Activated naive CD4-positive, alpha-beta T cell treated with anti-CD3 and anti-CD28 coated beads, Interleukin-2, amount 50 U/mL, for 16 hours (primary cell): ENCODE results near the gene LGI2.
A peak's percentile ranks its signal among the peaks of the same experiment; 100 is the strongest.

ENCODE experiments used
- DNase-seq: peaks from one replicate; pipeline ENCODE4 v3.0.0-alpha.2; 2020

Gene LGI2

DNA sequence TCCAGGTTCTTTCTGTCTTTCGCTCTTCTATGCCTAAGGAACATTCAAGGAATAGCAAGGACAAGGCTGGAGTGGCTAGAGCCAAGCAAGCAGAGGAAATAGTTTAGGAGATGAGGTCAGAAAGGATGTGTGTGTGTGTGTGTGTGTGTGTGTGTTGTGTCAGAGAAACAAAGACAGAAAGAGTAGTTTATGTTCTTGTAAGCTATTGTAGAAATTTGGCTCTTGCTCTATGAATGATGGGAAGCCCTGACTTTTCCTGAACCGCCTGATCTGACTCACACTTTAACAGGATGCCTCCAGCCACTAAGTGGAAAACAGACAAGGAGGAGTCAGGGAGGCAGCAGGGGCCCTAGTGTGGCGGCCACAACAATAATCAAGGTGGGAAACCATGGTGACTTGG, 39.7 kb downstream of the LGI2 start:
- no peak for DNase-seq

DNA sequence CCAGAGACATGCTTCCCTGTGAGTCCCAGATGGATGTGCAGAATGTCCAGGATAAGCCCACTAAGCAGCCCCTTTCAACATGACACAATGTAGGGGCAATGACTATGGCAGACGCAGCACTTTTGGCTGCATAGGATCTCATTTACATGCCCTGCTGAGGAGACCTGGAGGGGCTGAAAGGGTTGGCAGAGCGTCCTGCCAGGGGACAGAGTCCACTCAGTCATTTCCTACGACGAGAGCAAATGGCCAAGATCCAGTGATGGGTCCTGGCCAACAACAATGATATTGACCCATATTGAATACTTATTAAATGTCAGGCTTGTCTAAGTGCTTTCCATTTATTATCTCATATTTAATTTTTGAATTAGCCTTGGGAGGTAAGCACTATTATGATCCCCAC, 41.4 kb downstream of the LGI2 start:
- DNase-seq, result no peak

DNA sequence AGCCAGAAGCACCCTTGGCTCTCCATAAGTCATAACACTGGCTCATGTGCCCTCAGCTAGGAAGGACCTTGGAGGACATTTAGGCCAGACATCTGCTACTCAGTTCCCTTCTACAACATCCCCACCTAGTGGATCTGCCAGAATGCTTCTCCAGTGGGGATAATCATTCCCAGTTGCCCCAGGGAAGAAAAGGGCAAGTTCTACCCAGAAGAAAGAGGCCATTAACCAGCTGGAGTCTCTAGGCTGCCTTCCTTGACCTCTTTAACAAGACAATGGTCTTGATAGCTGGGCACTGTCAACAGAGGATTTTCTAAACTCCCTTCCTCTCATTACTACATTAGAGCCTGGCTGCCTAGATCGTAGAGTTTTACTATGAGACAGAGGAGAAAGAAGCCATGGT, 42.0 kb downstream of the LGI2 start:
- DNase-seq, result no peak

DNA sequence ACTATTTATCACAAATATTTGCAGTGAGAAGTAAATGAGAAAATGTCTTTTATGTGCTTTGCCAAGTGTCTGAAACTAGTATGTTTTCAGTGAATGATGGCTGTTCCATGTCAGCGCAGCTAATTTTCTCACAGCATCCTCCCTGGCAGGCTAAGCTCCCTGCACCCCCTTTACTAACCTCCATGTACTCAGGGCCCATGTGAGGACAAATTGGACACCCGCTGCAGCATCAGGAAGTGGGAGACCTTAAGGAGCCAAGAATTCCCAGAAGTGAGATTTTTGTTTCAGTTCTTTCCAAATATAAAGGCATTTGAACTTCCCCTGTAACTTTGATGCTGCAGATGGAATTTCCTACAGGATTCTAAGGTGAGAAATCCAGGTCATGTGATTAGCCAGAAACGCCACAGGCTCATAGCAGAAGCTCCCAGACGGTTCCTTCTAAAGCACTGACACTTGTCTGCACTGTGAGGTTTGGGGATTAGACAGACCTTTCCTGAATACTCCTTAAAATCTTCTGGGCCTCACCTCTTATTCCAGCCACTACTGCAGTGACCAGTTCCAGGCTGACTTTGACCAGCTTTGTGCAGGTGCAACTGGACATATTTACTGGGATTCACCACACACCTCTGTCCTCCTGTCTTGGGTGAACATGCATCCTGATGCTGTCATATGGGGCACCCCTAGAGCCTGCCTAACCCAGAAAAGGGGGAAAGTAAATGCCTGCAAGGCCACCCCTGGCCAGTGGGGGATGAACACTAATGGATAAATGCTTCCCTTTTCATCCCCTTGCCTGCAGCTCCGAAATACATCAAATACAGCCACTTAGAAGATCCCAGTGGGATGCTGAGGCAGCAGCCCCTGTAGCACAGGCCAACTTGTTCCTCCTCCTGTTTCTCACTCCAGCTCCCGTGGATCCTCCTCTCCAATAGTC, 45.9 kb downstream of the LGI2 start:
- DNase-seq, result no peak

DNA sequence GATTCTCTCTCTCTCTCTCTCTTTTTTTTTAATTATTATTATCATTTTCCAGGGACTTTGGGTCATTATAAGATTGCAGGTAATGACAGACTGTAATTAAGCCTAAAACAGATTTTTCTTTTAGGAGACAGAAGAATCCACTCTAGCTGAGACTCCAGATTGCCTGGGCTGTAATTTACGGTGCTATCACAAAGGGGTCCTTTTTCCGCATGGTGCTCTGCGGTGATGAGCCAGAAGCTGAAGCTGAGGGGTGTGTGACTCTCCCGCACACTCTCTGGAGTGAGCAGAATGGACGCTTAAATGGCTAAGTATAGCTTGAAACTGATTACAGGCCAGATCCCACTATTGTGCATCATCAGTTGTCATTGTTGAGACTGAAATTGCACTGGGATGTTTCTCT, 50.0 kb downstream of the LGI2 start:
- no peak for DNase-seq

DNA sequence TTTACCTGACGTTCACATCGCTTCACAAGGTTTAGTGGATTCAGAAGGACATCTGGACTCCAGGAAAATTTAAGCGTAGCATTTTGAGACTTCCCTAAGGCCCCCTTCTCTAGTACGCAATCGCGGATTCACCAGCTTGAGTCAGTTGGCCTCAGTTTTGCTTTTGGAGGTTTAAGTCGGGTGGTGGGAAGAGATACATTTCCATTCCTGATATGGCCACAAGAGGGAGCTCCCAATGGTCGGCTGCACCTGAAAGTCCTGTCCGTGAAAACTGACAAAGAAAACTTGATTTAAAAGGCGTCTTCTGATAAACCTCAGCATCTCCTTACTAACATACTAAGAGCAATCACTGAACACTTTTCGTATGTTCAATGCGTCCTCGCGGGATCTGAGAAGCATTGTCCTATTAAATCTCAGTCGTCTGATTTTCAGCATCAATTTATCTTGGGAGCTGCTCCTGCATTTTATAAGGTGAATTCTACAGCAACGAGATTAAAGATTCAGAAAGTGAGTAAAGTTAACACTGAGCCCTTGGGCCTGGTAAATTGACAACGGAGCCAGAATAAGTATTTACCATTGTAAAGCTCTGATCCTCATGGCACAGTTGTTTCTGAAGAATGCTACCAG, 50.6 kb downstream of the LGI2 start:
- DNase-seq, result peak; percentile 45

DNA sequence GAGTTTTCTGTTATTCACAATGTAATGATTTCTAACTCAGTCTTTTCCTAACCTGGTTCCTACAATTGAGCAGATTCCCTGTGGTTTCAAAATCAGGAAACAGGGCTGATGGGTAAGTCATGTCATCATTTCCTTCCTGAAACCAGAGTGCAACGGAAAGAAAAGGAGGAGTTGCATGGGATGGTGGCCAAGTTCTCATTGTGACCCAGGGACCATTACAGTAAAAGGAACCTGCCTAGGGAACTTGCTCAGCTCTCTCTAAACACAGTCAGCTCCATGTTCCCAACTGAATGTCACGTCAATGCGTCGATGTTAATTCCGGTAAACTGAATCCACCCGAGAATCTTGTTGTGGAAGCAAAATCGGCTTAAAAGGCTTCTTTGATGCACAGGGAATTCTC, 51.2 kb downstream of the LGI2 start:
- no peak for DNase-seq

DNA sequence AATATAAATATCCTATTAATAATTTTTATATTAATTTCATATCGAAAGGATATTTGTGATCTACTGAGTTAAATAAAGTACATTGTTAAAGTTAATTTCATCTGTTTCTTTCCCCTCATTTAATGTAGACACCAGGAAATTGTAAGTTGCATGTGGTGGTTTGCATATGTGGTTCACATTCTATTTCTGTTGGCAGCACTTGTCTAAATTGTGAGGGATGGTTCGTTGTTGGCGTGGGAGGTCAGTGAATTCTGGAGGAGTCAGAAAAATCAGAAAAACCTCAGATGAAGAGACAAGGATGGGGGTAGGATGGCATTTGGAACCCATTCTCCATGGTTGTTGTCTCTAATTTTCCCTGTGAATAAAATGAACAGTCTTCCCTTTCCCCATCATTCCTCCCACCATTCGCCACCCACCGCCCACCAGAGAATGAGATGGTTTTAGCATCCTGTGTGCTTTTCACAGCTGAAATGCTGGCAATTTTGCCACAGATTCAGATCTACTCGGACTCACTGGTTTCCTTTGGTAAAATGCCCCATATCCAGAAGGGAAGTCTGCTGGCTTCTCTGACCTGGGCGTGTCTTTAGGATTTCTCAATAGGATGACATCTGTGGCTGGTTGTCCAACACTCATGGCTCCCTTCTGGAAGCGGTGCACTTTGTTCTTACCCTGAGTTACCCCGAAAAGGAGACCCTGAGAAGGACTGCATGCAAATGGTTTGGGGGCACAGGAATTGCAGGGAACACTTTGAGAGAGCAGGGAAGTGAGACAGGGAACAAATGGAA, 52.3 kb downstream of the LGI2 start:
- DNase-seq, result no peak

DNA sequence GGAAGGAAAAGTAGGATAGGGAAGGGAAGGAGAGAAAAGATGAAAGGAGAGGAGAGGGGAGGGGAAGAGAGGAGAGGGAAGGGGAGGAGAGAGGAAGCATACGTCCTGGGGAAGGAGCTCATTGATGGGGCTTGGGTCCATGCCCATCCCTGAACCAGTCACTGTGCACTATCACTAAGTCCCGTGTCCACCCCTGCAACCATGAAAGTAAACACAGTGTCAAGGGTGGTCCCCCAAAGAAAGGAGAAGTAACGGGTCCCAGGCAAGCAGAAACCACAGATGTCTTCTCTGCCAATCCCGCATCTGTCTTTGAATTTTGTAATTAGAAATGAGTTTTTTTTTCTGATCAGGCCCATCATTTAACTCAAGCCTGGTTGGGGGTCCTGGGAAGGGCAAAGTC, 55.2 kb downstream of the LGI2 start:
- no peak for DNase-seq

DNA sequence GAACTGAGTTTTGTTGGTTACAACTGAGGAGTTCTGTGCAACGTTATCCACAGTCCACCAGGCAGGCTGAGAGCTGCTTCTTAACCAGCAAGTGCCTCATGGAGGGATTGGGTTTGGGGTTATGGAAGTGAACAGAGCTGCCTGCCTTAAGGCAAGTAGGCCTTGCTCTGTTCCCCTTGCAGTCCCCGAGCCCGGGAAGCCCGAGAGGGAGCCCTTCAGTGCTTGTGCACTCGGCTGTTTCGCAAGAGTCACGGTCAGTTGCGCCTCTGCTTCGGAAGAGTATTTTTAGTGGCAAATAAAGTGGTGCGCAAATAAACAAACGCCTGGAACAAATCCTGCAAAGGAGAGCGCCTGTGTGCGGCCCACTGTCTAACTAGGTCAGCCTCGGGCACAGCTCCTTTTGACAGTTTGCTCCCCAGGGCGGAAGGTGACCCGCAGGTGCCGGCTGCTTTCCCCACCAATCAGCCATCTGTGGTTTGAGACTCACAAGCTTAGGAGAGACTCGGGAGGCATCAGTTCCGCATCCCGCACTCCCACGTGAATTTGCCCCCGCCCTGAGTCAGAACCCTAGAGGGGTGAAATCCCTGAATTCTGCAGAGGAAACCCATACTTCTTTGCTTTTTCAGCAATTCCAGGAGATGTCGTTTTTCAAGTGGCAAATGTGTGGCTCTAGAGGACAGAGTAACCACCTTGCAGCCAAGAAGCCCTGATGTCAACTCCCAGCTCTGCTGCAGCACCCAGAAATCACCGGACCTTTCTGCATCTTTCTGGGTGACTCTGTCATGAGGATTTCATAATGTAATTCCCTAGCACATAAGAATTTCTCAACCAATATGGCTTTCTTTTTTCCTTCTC, 56.8 kb downstream of the LGI2 start:
- no peak for DNase-seq

DNA sequence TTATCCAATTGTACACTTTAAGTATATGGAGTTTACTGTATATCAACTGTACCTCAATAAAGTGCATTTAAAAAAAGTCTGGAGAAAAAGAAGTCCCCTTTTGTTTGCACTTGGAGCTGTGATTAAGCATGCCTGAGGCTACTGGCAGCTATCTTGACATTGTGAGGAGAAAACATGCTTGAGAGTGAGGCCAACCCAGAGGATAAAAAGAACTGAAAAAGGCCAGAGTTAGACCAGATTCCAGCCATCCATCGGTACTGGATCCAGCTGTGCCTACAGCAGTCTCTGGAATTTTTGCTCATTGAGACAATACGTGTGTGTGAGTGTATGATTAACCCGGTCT, 57.4 kb downstream of the LGI2 start:
- no peak for DNase-seq

DNA sequence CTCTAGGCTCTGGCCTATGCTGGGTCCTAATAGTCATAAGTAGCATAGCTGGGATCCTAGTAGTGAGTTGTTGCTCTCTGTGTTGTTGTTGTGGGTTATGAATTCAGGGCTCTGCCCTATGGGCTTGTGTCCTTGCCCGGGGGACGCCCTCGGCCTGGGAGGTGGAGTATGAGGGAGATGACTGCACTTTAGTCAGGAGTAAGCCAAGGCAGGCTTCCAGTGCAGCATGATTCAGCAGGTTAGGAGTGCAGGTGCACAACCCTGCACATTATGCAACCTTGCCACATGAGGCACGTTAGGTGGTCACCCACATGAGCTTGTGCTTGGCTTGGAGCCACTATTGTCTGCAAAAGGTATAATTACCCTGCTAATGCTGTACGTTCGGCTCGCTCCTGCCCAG, 59.6 kb downstream of the LGI2 start:
- no peak for DNase-seq

DNA sequence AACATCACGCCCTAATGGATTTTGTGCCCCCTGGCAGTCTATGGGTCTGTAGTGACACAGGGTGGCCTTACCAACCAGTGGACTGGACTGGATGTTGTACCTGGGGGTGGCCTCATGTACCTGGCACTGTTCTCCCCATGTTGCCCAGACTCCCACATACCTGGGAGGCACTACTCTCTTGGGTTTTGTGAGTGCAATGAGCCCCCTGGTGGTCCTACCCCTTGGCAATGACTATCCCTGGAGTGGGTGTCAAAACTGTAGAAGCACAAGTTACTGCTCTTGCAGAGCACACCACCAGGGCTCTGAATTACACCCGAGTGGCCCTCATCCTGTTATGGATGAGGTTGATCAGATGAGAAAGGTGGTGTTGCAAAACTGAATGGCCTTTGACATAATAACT, 60.1 kb downstream of the LGI2 start:
- no peak for DNase-seq

DNA sequence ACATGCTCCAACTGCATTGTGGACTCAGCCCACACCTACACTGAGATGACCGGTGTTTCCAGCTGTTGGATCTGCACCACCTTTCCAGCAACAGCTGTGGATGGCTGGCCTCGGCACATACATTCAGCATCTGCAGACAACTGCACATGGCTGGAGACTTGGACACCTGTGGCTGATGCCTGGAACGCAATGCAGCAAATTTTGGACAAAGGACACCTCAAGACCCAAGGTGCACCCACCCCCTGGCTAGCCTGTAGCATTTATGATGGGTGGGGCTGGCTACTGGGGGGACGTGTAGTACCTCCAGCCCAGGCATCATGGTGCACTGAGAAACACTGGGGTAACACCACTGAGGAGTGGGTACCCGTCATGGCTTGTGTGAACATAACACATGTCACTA, 60.6 kb downstream of the LGI2 start:
- DNase-seq, result no peak

DNA sequence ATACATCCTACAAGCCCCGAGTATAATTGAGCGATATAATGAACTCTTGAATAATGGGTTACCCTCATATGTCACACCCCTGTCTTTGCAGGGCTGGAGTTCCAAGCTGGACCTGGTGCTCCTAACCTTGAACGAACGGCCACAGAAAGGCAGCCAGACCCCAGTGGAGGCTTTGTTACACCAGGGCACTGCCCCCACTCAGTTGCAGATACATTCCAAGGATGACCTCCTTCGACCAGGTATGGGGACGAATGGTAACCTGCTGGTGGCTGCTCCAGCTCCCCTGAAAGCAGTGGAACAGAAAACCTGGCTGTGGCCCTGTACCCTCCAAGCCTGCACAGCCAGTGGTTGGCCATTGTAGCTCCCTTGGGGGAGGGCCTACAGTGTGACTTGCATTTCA, 61.3 kb downstream of the LGI2 start:
- no peak for DNase-seq

DNA sequence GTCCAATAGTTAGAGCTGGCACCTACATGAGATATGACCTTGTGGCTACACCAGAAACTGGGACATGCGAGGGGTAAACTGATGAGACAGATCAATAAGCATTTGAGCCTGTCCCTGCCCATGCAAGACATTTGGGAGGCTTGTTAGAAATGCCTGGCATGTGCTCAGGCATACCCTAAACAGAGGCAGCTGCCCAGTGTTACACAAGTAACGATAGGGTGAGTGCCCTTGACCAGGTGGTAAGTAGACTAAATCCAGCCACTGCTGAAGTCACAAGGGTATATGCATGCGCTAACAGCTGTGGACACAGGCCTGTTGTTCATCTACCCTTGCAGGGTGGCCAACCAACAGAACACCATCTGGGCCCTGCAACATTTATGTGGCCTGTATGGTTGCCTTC, 61.8 kb downstream of the LGI2 start:
- DNase-seq, result no peak

DNA sequence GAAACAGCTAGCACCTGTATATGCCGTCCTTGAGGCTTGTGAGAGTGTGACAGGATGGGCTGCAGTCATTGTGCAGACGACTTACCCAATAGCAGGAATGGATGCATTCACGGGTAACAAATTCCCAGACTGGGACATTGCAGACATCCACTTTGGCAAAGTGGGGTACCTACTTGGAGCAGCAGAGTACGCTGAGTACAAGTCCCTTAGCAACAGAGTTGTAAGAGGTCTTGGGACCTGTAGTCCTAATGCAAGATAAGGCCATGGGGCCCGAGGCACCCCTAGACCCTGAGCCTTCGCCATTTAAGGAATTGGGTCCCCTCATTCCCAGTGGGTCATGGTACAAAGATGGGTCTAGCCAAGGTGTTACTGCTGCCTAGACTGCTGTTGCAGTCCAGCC, 62.5 kb downstream of the LGI2 start:
- DNase-seq, result no peak

DNA sequence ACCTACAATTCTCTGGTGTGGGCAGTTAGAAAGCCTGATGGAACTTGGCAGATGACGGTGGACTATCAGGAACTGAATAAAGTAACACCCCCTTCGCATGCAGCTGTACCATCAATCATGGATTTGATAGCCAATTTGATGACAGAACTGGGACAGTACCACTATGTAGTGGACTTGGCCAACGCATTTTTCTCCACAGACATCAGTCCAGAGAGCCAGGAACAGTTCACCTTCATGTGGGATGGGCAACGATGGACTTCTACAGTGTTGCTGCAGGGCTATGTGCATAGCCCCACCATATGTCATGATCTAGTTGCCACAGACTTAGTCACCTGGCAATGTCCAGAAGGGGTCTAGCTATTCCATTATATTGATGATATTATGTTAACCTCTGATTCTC, 63.4 kb downstream of the LGI2 start:
- DNase-seq, result no peak

DNA sequence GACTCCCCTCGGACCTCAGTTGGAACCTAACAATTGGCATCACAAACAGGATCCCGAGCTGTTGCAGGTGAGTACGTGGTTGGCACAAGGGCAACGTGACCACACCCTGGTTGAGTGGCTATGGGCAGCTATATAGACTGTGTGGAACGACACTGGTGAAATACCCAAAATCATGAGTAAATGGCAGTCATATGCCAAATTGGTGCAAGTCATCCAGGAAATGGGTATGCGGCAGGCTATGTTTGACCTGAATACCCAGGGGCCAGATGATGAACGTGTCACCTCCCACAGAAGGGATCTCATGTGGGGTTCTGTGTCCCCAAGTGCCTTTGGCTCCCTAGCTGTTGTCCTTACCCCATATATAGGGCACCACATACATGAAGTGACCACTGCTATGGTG, 64.7 kb downstream of the LGI2 start:
- DNase-seq, result no peak

DNA sequence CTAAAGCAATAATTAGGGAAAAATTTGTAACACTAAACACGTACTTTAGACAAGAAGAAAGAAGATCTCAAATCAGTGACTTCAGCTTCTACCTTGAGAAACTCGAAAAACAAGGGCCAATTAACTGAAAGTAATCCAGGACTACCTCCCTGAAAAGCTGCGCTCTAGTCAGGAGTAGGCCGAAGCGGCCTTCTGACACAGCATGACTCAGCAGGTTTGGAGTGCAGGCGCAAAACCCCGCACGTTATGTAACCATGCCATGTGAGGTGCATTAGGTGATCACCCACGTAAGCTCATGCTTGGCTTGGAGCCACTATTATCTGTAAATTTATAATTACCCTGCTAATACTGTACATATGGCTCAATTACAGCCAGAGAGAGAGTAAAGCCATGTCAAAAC, 65.1 kb downstream of the LGI2 start:
- no peak for DNase-seq

DNA sequence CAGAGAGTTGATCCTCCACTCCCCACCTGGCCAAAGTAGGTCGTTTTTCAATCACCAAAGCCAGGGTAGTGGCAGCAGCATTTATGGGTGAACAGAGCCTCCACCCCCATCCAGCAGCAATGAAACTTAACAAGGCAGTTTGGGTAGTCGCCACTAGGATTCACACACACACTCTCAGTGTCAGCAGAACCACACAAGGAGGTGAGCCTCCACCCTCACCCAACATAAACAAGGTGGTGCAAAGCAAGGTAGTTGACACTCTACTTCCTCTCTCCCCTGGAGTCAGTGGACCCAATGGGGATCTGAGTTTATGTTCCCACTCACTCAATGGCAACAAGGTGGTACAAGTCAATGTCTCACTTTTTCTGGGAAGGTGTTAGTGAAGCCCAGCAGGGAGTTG, 67.5 kb downstream of the LGI2 start:
- no peak for DNase-seq

DNA sequence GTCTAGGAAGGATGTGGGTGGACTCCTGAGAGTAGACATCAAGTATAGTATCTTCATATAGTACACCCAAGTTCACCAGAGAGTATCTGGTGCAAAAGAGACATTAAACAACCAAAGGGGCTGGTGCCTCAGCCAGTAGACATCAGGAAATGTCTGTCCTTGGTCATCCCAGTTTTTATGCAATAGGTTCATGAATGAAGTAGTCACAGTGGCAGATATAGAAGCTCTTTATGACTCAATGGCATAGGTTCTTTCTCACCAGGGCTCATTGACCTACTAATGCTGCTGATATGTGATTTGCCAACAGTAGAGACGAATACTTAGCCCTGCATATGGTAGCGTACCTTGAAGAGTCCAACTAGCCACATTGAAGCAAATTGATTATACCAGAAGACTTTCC, 72.9 kb downstream of the LGI2 start:
- no peak for DNase-seq

DNA sequence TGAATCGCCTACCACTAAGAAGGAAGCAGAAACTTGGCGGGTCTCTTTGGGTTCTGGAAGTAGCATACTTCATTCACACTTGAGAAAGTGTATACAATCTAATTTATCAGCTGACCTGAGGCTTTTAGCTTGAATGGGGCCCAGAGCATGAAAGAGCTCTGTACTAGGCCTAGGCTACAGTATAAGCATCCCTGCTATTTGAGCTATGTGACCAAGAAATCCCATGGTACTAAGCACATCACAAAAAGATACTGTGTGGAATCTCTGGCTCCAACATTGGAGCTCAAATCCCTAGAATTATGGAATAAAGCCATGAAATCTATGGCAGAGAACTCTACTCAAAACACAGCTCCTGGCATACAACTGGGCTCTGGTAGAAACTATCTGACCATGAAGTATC, 74.0 kb downstream of the LGI2 start:
- no peak for DNase-seq
